ENCODE results near the gene SHMT1. TPM values are rescaled to one million over a fixed set of nuclear protein-coding genes. Genes with fewer than 3 reads are reported as not detected.

Gene SHMT1
- total and polyA plus RNA-seq, 11 donors, result 3.8 to 15.5 (median 7.1) TPM

GRCh38 chr17:18320301-18320700 is 43.0 kb downstream of the SHMT1 start:
- no peaks in the 10 kb centered on the region for H3K27me3 ChIP-seq
- DNase-seq (no peak), ATAC-seq (no peak)
- peaks cover 7 to 82% (median 57%) of the 10 kb centered on the region in 9 donors for H3K36me3 ChIP-seq
- WGBS, 4 donors, result 81 to 88% (median 87%) methylated on average over 7 of the region's 7 CpGs
- intact Hi-C loops (cut with DNase I), result loop anchor here in 1 of 10 donors (5.0 kb wide), 1 partner anchor 103 kb away; no protein-coding TSS in a partner anchor
- peaks cover 11 to 66% (median 52%) of the 10 kb centered on the region in 12 donors for H3K4me1 ChIP-seq
- peak overlapping the region in 1 of 12 donors; percentile 3 for H3K27ac ChIP-seq
- H3K4me3 ChIP-seq, result no peak overlapping the region
- H3K9me3 ChIP-seq, result no peaks in the 10 kb centered on the region
- TF ChIP-seq POLR2A (IDR thresholded peaks at IDR 0.05) (no peak), CTCF (IDR thresholded peaks at IDR 0.05) (no peak)

- Histone ChIP-seq H3K36me3 (peaks cover 4 to 76% (median 51%) of the 10 kb centered on the region in 9 donors), H3K27me3 (no peaks in the 10 kb centered on the region), H3K4me3 (no peak overlapping the region), H3K27ac (peak overlapping the region in 1 of 12 donors; percentile 3), H3K9me3 (no peaks in the 10 kb centered on the region), H3K4me1 (peaks cover 11 to 66% (median 52%) of the 10 kb centered on the region in 12 donors)
- intact Hi-C loops (cut with DNase I), result loop anchor here in 6 of 10 donors (5.0 to 10.0 kb wide), 7 partner anchors 55 to 137 kb away; partner anchors contain the start of genes LLGL1 (in 2 of the 6), ALKBH5 (in 1 of the 6), FLII (in 1 of the 6) and MIEF2 (in 1 of the 6)
- TF ChIP-seq POLR2A (IDR thresholded peaks at IDR 0.05), result no peak
- peak in 10 of 12 donors; percentile 24 to 48 (median 39) for TF ChIP-seq CTCF (IDR thresholded peaks at IDR 0.05)
- WGBS, 4 donors, result 52 to 69% (median 60%) methylated on average over 11 to 13 of the region's 13 CpGs
- peak in 1 of 5 donors; percentile 51 for DNase-seq
- peak in 3 of 4 donors; percentile 13 to 23 (median 20) for ATAC-seq
Observed at GRCh38 chr17:18319604-18320256, 43.6 kb downstream of the SHMT1 start.

- Histone ChIP-seq H3K27ac (no peak overlapping the region), H3K9me3 (no peaks in the 10 kb centered on the region), H3K4me3 (peak overlapping the region in 1 of 12 donors; percentile 33), H3K27me3 (no peaks in the 10 kb centered on the region), H3K4me1 (peaks cover 11 to 71% (median 56%) of the 10 kb centered on the region in 12 donors), H3K36me3 (peaks cover 0 to 68% (median 43%) of the 10 kb centered on the region in 9 donors)
- ATAC-seq (no peak), DNase-seq (no peak)
- 74 to 79% (median 76%) methylated on average over 16 to 18 of the region's 18 CpGs for WGBS, 4 donors
- TF ChIP-seq CTCF (IDR thresholded peaks at IDR 0.05) (no peak), POLR2A (IDR thresholded peaks at IDR 0.05) (no peak)
- intact Hi-C loops (cut with DNase I), result loop anchor here in 5 of 10 donors (5.0 to 10.0 kb wide), 6 partner anchors 54 to 137 kb away; partner anchors contain the start of genes LLGL1 (in 2 of the 5), ALKBH5 (in 1 of the 5), FLII (in 1 of the 5) and MIEF2 (in 1 of the 5)
Observed at GRCh38 chr17:18318771-18319450, 44.4 kb downstream of the SHMT1 start.

- H3K9me3 ChIP-seq, result no peaks in the 10 kb centered on the region
- no peak overlapping the region for H3K27ac ChIP-seq
- intact Hi-C loops (cut with DNase I), result loop anchor here in 5 of 10 donors (5.0 to 10.0 kb wide), 6 partner anchors 53 to 136 kb away; partner anchors contain the start of genes LLGL1 (in 2 of the 5), ALKBH5 (in 1 of the 5), FLII (in 1 of the 5) and MIEF2 (in 1 of the 5)
- DNase-seq, result no peak
- WGBS, 4 donors, result 86 to 90% (median 89%) methylated on average over 7 of the region's 7 CpGs
- H3K27me3 ChIP-seq, result no peaks in the 10 kb centered on the region
- ATAC-seq, result no peak
- peaks cover 11 to 79% (median 64%) of the 10 kb centered on the region in 12 donors for H3K4me1 ChIP-seq
- peaks cover 0 to 60% (median 35%) of the 10 kb centered on the region in 9 donors for H3K36me3 ChIP-seq
- no peak for TF ChIP-seq POLR2A (IDR thresholded peaks at IDR 0.05)
- no peak for TF ChIP-seq CTCF (IDR thresholded peaks at IDR 0.05)
- peak overlapping the region in 2 of 12 donors; percentile 5 to 33 for H3K4me3 ChIP-seq
Observed at GRCh38 chr17:18318117-18318516, 45.2 kb downstream of the SHMT1 start.
